NB4 (cell line): ENCODE results near the gene PRKACG.

Experiments used
- DNase-seq: peaks from one replicate; pipeline ENCODE4 v3.0.0; 2010; ENCODE audit warnings: low read depth
- H3K4me3 ChIP-seq: one replicate; pipeline ENCODE4 v1.5.1; 2011; ENCODE audit warnings: mild to moderate bottlenecking, low read depth, low read length, moderate library complexity
- CTCF ChIP-seq: IDR thresholded peaks from one replicate; pipeline ENCODE4 v1.5.1; 2012; ENCODE audit warnings: low read depth, low read length
- MAX ChIP-seq: IDR thresholded peaks from 2 replicates; pipeline ENCODE4 v1.6.1; 2011; ENCODE audit warnings: low read depth, low read length
- MYC ChIP-seq: IDR thresholded peaks from 2 replicates; pipeline ENCODE4 v1.6.1; 2011; ENCODE audit warnings: low read depth, low read length
- POLR2A ChIP-seq: IDR thresholded peaks from 2 replicates; pipeline ENCODE4 v1.6.1; 2011; ENCODE audit warnings: mild to moderate bottlenecking; ENCODE audit not compliant: insufficient read length; ENCODE audit errors: extremely low read depth

Gene PRKACG

GRCh38 chr9:68964102-68964541 is 49.8 kb downstream of the PRKACG start:
- DNase-seq, result no peak
- TF ChIP-seq CTCF (no peak), POLR2A (no peak), MAX (no peak), MYC (no peak)
- H3K4me3 ChIP-seq, result no peak overlapping the region

GRCh38 chr9:68963416-68963815 is 50.5 kb downstream of the PRKACG start:
- TF ChIP-seq POLR2A, result no peak
- no peak overlapping the region for H3K4me3 ChIP-seq
- DNase-seq, result no peak
